Measurements from ENCODE around the gene GPR55. TPM values are rescaled to one million over a fixed set of nuclear protein-coding genes. Genes with fewer than 3 reads are reported as not detected.

GPR55 gene
- polyA plus RNA-seq, 1 donor: 0.17 TPM

- DNase-seq: no peak
These were observed 9.4 kb upstream of the GPR55 start for GRCh38 chr2:230934231-230935129.

GRCh38 chr2:230933521-230934180 lies 8.6 kb upstream of the GPR55 start:
- no peak for DNase-seq

DNA sequence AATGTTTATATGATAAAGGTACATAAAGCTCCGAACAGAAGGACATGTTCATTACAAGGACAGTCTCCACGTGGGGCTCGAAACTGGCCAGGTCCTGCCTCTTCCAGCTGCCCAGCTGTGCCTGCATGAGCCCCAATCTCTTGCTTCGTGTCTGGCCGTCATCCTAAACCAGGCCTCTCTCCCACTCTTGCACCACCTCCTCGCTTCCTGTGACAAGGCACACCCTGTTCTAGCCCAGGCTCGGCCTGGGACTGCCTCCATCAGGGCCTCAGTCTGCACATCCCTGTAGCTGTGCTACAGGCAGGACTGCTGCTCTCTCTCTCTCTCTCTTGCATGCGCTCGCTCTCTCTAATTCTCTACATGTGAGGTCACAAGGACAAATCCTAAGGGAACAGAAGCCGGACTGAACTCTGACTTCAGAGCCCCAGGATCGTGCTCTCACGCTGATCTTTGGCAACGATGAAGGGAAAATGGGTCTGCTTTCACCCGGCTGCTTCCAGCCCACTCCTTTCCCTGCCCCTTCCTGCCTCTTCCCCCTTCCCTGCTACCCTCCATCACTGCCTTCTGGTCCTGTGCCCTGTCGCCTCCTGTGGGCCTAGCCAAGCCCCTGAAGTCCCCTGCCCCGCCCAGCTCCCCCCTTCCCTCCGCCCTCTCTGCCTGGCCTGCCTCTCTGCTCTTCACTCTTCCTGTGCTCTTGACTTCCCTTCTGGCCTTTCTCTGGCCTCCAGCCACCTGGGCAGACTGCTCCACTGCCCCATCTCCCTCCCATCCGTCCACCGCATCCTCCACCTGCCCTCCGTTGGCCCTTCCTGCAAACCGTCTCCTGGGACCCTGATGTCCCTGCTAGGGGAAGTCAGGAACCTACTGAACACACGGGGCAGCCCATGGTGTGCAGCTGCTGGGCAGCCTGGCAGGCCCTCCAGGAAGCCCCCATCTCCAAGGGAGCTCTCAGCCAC lies 7.8 kb upstream of the GPR55 start:
- DNase-seq: no peak

DNA sequence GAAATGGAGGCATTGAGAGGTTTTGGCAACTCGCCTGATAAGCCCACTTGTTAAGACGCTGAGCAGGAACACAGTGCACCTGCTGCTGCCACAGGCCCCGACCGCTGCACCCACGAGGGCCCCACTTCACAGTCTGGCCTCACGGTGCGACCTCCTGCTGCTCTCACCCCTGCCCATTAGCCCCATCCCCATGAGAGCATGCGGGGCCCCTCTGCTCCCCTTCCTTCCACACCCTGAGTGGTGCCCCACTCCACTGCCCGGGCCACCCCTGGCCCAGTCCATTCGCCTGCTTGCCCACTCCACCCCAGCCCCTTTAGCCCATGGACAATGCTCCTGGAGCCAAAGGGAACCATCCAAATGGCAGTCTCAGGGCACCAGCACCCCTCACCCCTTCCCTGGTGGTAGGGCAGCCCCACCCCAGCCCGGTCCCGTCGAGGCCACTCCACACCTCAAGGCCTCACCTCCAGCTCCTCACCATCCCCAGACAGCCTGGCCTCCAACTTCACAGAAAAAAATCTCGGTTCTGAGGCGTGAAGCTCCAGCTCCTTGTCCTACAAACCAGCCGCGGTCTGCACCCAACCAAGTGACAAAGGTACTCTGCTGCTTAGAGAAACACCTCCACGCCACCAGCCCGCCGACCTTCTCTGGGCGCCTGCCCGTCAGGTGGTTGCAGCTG lies 6.7 kb upstream of the GPR55 start:
- no peak for DNase-seq

GRCh38 chr2:230930928-230931555 lies 6.0 kb upstream of the GPR55 start:
- no peak for DNase-seq

- no peak for DNase-seq
These were observed 5.2 kb upstream of the GPR55 start for GRCh38 chr2:230930149-230930780.

GRCh38 chr2:230929381-230930148 lies 4.5 kb upstream of the GPR55 start:
- DNase-seq: no peak

GRCh38 chr2:230928701-230929380 lies 3.8 kb upstream of the GPR55 start:
- no peak for DNase-seq

DNA sequence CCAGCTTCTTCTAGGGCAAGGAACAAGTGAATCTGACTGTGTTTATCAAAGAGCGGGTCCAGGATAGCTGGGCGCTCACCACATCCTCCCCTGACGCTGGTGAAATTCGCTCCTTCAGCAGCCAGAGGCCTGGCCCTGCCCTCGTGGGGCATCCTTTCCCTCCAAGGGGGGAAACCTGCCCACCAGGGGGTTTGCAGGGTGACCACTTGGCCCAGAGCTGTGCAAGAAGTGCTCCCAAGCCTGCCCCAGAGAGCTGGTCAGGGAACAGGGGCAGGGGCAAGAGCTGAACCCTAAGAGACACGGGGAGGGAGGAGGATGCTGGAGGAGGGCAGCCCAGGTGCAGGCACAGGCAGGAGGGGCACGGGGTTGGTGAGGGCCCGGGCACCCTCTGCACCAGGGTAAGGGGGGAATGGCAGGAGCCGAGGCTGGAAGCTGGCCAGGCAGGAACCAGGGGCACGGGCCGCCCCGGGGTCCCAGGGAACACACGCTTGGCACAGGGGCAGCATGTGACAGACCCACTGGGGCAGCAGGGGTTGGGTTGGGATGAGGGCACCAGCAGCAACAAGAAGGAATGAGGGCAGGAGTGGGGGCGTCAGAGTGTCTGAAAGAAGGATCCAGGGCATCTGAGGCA lies 2.8 kb upstream of the GPR55 start:
- DNase-seq: no peak

DNA sequence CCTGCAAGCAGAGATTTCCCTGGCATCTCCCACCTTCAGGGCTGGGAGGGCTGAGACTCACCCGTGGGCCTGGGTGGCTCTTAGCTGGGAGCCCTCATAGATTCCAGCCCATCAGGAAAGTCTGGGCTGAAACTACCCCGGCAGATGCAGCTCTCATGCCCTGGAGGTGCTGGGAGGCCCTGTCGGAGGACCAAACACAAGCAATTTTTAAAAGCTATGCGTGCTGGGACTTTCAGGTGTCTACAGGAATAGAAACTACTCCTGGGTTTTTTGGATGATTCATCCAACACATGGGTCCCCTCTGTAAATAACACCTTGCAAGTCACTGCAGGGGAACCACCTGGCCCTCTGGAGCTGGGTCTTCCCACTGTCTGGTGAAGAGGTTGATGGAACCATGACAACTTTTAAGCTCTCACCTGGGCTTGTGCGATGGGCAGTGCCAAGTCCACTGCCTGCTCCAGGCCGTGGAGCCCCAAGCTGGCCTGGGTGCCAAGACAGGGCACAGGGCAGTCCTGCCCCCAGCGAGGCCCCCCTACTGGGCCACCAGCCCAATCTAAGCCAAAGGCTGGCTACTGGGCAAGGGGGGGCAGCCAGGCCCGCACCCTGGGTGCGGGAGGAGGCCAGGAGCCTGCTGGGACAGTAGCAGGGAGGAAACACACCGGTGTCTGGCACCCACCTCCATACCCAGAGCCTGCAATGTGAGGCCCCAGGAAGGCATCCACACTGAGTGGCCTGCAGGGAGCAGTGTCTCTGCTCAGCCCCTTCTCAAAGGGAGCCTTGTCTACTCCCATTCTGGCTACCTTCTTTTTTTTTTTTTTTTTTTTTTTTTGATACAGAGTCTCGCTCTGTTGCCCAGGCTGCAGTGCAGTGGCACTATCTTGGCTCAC lies 1.1 kb upstream of the GPR55 start:
- DNase-seq: no peak

DNA sequence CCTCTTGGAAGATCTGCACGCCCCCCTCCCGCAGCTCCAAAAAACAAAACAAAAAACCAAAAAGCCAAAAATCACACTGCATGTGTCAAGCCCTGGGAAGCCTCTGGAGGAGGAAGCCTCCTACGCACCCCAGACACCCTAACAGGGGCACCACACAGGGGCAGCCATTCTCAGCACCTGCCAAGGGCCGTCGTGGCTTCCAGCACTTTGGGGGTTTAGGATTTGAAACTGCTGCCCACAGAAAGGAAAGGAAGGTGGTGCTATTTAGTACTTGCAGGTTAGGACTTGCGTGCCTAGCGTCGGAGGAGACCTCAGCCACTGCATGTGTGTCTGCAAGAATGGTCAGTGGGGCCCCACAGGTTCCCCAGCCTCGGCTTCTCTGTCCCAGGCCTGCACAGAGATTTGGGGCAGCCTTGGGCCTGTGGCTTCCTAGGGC lies 419 bp upstream of the GPR55 start:
- DNase-seq: no peak

DNA sequence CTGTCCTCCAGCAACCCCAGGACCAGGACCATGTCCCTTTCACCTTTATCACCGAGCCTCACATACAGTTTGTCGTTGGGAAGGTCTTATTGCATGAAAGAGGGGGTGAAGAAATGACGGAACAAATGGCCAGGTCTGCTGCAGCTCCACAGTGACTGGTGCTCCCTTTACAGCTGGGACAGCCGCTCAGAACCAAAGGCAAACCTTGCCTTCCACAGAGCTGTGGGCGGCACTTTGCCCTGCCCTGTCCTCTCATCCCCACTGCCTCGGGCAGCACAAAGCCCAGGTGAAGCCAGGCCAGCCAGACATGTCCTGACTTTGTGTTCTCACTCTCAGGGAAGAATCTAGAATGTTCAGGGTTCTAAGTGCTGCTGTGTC lies 961 bp downstream of the GPR55 start:
- no peak for DNase-seq

GRCh38 chr2:230922951-230923717 lies 1.9 kb downstream of the GPR55 start:
- DNase-seq: no peak

DNA sequence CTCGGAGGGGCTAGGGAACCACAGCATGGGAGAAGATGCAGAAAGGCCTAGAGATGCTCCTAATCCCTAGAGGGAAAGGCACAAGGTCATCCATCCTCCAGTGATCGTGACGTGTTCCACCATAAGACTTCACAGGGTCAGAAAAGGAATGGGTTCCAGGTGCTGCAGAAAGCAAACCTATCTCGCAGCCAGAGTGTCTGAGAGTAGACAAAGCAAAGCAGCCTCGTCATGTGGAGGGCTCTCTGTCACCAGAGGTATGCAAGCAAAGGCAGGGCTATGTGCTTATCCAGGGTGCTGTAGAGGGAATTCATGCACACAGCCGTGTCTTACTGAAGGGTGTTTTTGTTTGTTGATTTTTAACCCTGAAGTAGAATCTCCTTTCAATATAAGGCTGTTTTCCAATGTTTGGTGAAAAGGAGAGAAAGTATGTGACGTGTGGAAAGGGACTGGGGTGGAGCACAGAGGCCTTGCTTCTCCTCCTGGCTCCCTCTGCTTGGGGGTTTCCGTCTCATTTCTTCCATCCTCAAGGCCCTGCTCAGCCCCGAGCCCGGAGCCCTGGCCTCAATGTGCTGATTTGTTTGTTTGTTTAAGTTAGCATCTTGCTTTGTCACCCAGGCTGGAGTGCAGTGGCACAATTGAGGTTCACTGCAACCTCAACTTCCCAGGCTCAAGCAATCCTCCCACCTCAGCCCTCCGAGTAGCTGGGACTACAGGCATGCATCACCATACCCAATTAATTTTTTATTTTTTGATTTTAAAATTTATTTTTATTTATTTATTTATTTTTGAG lies 3.0 kb downstream of the GPR55 start:
- DNase-seq: no peak

GRCh38 chr2:230920167-230920566 lies 4.9 kb downstream of the GPR55 start:
- DNase-seq: no peak

DNA sequence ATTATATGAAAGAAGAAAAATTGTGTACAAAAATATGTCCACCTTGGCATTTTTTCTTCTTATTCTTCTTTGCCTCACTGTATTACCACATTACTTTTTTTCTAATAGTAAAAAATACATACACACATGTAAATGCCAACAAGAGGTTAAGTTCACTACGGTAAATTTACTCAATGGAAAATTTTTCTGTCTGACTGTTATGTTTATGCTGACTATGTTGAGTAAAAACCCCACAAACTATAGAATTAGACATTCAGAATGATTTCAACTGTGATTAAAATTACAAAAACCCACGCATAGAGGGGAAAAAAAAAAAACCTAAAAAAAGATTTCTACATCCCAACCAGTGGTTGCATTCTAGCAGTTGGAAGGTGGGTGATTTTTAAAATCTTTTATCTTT lies 5.4 kb downstream of the GPR55 start:
- DNase-seq: no peak

All from left kidney (tissue), 2 donors.